ENCODE results near the gene LCN2. TPM values are rescaled to one million over a fixed set of nuclear protein-coding genes. Genes with fewer than 3 reads are reported as not detected.
"Not testable (repeated sequence)": the region's sequence is repeated elsewhere in the genome, so short reads cannot be mapped to it uniquely, and the experiment has no call there.

Gene LCN2
- total RNA-seq, 1 experiment from 2014 or later: 537 TPM

- Histone ChIP-seq H3K9me2 (ENCODE audit: insufficient read depth) (no peaks in the 10 kb centered on the region), H2AFZ (no peak overlapping the region), H3F3A (ENCODE audit: insufficient read depth, low read depth) (peaks cover 12% of the 10 kb centered on the region), H4K20me1 (ENCODE audit: insufficient read depth) (no peaks in the 10 kb centered on the region), H3K4me2 (no peak overlapping the region), H3K27ac (no peak overlapping the region), H3K36me3 (ENCODE audit: low read depth) (peaks cover 20% of the 10 kb centered on the region; the same call in 1 of the 2 replicates), H3K4me3 (no peak overlapping the region), H3K9me3 (ENCODE audit: insufficient read depth, low read depth) (no peaks in the 10 kb centered on the region), H3K4me1 (replicated peaks; ENCODE audit: insufficient read depth) (peaks cover 18% of the 10 kb centered on the region), H3K79me2 (ENCODE audit: low read depth) (no peaks in the 10 kb centered on the region), H3K27me3 (ENCODE audit: insufficient read depth, low read depth) (no peaks in the 10 kb centered on the region)
- no peak for TF ChIP-seq EZH2 (IDR thresholded peaks at IDR 0.05; ENCODE audit: low read depth)
- no peak for TF ChIP-seq CTCF (conservative IDR thresholded peaks at IDR 0.05)
- intact Hi-C loops (cut with micrococcal nuclease; ENCODE audit: unreplicated experiment): no loop called here
- CTCF ChIA-PET: no interaction called here
- no peak for DNase-seq
- POLR2A ChIA-PET (ENCODE audit: unreplicated experiment): no interaction called here
- no TSS peak for BruUV-seq (replicated peaks)
Observed at GRCh38 chr9:128180001-128180400, 30.7 kb downstream of the LCN2 start.

GRCh38 chr9:128180447-128180846, 31.2 kb downstream of the LCN2 start:
- ChIA-PET CTCF (no interaction called here), POLR2A (ENCODE audit: unreplicated experiment) (no interaction called here)
- no peak for TF ChIP-seq CTCF (conservative IDR thresholded peaks at IDR 0.05)
- no peak for TF ChIP-seq EZH2 (IDR thresholded peaks at IDR 0.05; ENCODE audit: low read depth)
- no peaks in the 10 kb centered on the region for H3K79me2 ChIP-seq (ENCODE audit: low read depth)
- H4K20me1 ChIP-seq (ENCODE audit: insufficient read depth): no peaks in the 10 kb centered on the region
- H2AFZ ChIP-seq: no peak overlapping the region
- H3K27ac ChIP-seq: no peak overlapping the region
- peaks cover 18% of the 10 kb centered on the region for H3K4me1 ChIP-seq (replicated peaks; ENCODE audit: insufficient read depth)
- H3K9me3 ChIP-seq (ENCODE audit: insufficient read depth, low read depth): no peaks in the 10 kb centered on the region
- intact Hi-C loops (cut with micrococcal nuclease; ENCODE audit: unreplicated experiment): no loop called here
- no TSS peak for BruUV-seq (replicated peaks)
- DNase-seq: no peak
- no peak overlapping the region for H3K4me2 ChIP-seq
- H3K27me3 ChIP-seq (ENCODE audit: insufficient read depth, low read depth): no peaks in the 10 kb centered on the region
- H3K36me3 ChIP-seq (ENCODE audit: low read depth): peaks cover 19% of the 10 kb centered on the region; the same call in 1 of the 2 replicates
- H3K9me2 ChIP-seq (ENCODE audit: insufficient read depth): no peaks in the 10 kb centered on the region
- H3K4me3 ChIP-seq: no peak overlapping the region
- H3F3A ChIP-seq (ENCODE audit: insufficient read depth, low read depth): peaks cover 12% of the 10 kb centered on the region

- not testable (repeated sequence) for BruUV-seq (replicated peaks)
- H3F3A ChIP-seq (ENCODE audit: insufficient read depth, low read depth): peaks cover 12% of the 10 kb centered on the region
- peak; percentile 44; the same call in 1 of the 2 replicates for TF ChIP-seq CTCF (conservative IDR thresholded peaks at IDR 0.05)
Observed at GRCh38 chr9:128181480-128181879, 32.2 kb downstream of the LCN2 start.

More at GRCh38 chr9:128181480-128181879, 32.2 kb downstream of the LCN2 start:
- DNase-seq; H3K9me2 ChIP-seq (ENCODE audit: insufficient read depth); H3K4me2 ChIP-seq; H3K79me2 ChIP-seq (ENCODE audit: low read depth); intact Hi-C loops (cut with micrococcal nuclease; ENCODE audit: unreplicated experiment); H4K20me1 ChIP-seq (ENCODE audit: insufficient read depth); CTCF ChIA-PET; H2AFZ ChIP-seq; H3K27ac ChIP-seq; H3K27me3 ChIP-seq (ENCODE audit: insufficient read depth, low read depth); H3K9me3 ChIP-seq (ENCODE audit: insufficient read depth, low read depth); H3K4me3 ChIP-seq; POLR2A ChIA-PET (ENCODE audit: unreplicated experiment): not testable (repeated sequence)
- Histone ChIP-seq H3K4me1 (replicated peaks; ENCODE audit: insufficient read depth) (peaks cover 17% of the 10 kb centered on the region), H3K36me3 (ENCODE audit: low read depth) (peaks cover 16% of the 10 kb centered on the region; the same call in 1 of the 2 replicates)

Data from PC-9 (cell line).